T1000 (cell line): ENCODE results near the gene ZNF839.
A peak's percentile ranks its signal among the peaks of the same experiment; 100 is the strongest.

ENCODE experiments used
- DNase-seq: peaks from one replicate; lab custom pipeline; 2025; ENCODE audit warnings: mixed read lengths; lab: John Stamatoyannopoulos, UW

ZNF839 gene

GRCh38 chr14:102319351-102320032 is at the start of gene ZNF839:
ZNF839 (plus strand) TSS chr14:102319746; CDS start chr14:102319766, 20 bp downstream.
- peak; percentile 85 for DNase-seq

GRCh38 chr14:102272392-102272791 is 47.2 kb upstream of the ZNF839 start:
- no peak for DNase-seq

GRCh38 chr14:102275866-102276265 is 43.7 kb upstream of the ZNF839 start:
- DNase-seq, result no peak

- DNase-seq, result no peak
Measured at GRCh38 chr14:102277874-102278630, 41.5 kb upstream of the ZNF839 start.

- no peak for DNase-seq
Measured at GRCh38 chr14:102278631-102278935, 41.0 kb upstream of the ZNF839 start.

GRCh38 chr14:102279282-102279681 is 40.3 kb upstream of the ZNF839 start:
- no peak for DNase-seq

- peak; percentile 66 for DNase-seq
Measured at GRCh38 chr14:102279688-102280348, 39.7 kb upstream of the ZNF839 start.

- peak; percentile 37 for DNase-seq
Measured at GRCh38 chr14:102280376-102280962, 39.1 kb upstream of the ZNF839 start.

- DNase-seq, result no peak
Measured at GRCh38 chr14:102282751-102283465, 36.6 kb upstream of the ZNF839 start.

GRCh38 chr14:102283631-102284129 is 35.9 kb upstream of the ZNF839 start:
- DNase-seq, result no peak

GRCh38 chr14:102285106-102285505 is 34.4 kb upstream of the ZNF839 start:
- DNase-seq, result no peak

GRCh38 chr14:102288139-102288538 is 31.4 kb upstream of the ZNF839 start:
- DNase-seq, result no peak

- no peak for DNase-seq
Measured at GRCh38 chr14:102292441-102292840, 27.1 kb upstream of the ZNF839 start.

GRCh38 chr14:102293781-102294180 is 25.8 kb upstream of the ZNF839 start:
- DNase-seq, result no peak

GRCh38 chr14:102295270-102295669 is 24.3 kb upstream of the ZNF839 start:
- no peak for DNase-seq

- no peak for DNase-seq
Measured at GRCh38 chr14:102297436-102298170, 21.9 kb upstream of the ZNF839 start.

GRCh38 chr14:102298303-102299070 is 21.1 kb upstream of the ZNF839 start:
- peak; percentile 7 for DNase-seq

- no peak for DNase-seq
Measured at GRCh38 chr14:102303664-102304063, 15.9 kb upstream of the ZNF839 start.

GRCh38 chr14:102304611-102305506 is 14.7 kb upstream of the ZNF839 start, which contains the start of gene MOK:
MOK (minus strand) TSS chr14:102305164; CDS start chr14:102304968, 196 bp downstream.
- peak; percentile 97 for DNase-seq
